SK-N-SH (cell line): ENCODE measurements around the gene SLC17A7. TPM values are rescaled to one million over a fixed set of nuclear protein-coding genes. Genes with fewer than 3 reads are reported as not detected.

Source experiments
- CTCF ChIA-PET: fragments of 300-600, 350-600 bp; formaldehyde crosslinking; extraction: SDS; loops from one replicate; lab custom pipeline; 2021; lab: Yijun Ruan, JAX
- POLR2A ChIA-PET: fragments of 350-600 bp; sonication (Branson Sonifier 250); formaldehyde crosslinking; extraction: SDS; loops from one replicate; lab custom pipeline; 2020; ENCODE audit warnings: antibody characterized with exemption, inconsistent platforms; lab: Yijun Ruan, JAX
- DNase-seq: peaks from one replicate; pipeline ENCODE4 v3.0.0; 2012
- H2AFZ ChIP-seq: fragments of 200-600 bp; sonication (generic); 2 replicates; pipeline ENCODE4 v1.8.1; 2016; ENCODE audit warnings: antibody characterized with exemption, mild to moderate bottlenecking, low read depth
- H3F3A ChIP-seq: fragments of 200-600 bp; sonication (generic); replicated peaks from 2 replicates; pipeline ENCODE3; 2016; ENCODE audit warnings: antibody characterized with exemption, mild to moderate bottlenecking; ENCODE audit not compliant: insufficient read depth
- H3K27ac ChIP-seq, 2 experiments: fragments of 200-500 bp in 1 of 2; fragments of 200-600 bp in 1 of 2; sonication (Bioruptor generic) in 1 of 2; sonication (generic), shearing (Covaris generic) in 1 of 2; 2 replicates each; pipeline versions ENCODE4 v1.5.1 to v1.6.1; 2014 to 2016; ENCODE audit warnings: low read depth in 2 of 2, inconsistent platforms in 1 of 2, low read length in 1 of 2, mild to moderate bottlenecking in 1 of 2, mixed read lengths in 1 of 2
- H3K27me3 ChIP-seq: fragments of 200-600 bp; sonication (generic), shearing (Covaris generic); 2 replicates; pipeline ENCODE4 v1.6.1; 2016; ENCODE audit warnings: mixed run types; ENCODE audit not compliant: insufficient read depth
- H3K36me3 ChIP-seq, 2 experiments: fragments of 200-500 bp in 1 of 2; fragments of 200-600 bp in 1 of 2; sonication (Bioruptor generic) in 1 of 2; sonication (generic) in 1 of 2; replicated peaks in 1 of 2; 2 replicates each; pipeline versions ENCODE3 to v1.5.1; 2014 to 2016; ENCODE audit warnings: low read length in 1 of 2, mild to moderate bottlenecking in 1 of 2; ENCODE audit not compliant: insufficient read depth in 2 of 2, control insufficient read depth in 1 of 2
- H3K4me1 ChIP-seq, 2 experiments: fragments of 200-500 bp in 1 of 2; fragments of 200-600 bp in 1 of 2; sonication (Bioruptor generic) in 1 of 2; sonication (generic), shearing (Covaris generic) in 1 of 2; 2 replicates each; pipeline versions ENCODE4 v1.5.1 to v1.6.1; 2014 to 2016; ENCODE audit warnings: low read depth in 1 of 2, low read length in 1 of 2, mixed run types in 1 of 2; ENCODE audit not compliant: insufficient read depth in 2 of 2, control insufficient read depth in 1 of 2
- H3K4me2 ChIP-seq: fragments of 200-600 bp; sonication (generic), shearing (Covaris generic); 2 replicates; pipeline ENCODE4 v1.6.1; 2017; ENCODE audit warnings: mixed run types
- H3K4me3 ChIP-seq, 2 experiments: fragments of 200-500 bp in 1 of 2; fragments of 200-600 bp in 1 of 2; sonication (Bioruptor generic) in 1 of 2; sonication (generic), shearing (Covaris generic) in 1 of 2; 2 replicates each; pipeline versions ENCODE4 v1.5.1 to v1.8.1; 2014 to 2016; ENCODE audit warnings: low read depth in 2 of 2, inconsistent platforms in 1 of 2, low read length in 1 of 2, mild to moderate bottlenecking in 1 of 2, mixed read lengths in 1 of 2, moderate library complexity in 1 of 2
- H3K79me2 ChIP-seq: fragments of 200-600 bp; sonication (generic); 2 replicates; pipeline ENCODE4 v1.8.1; 2017; ENCODE audit warnings: mild to moderate bottlenecking; ENCODE audit not compliant: insufficient read depth
- H3K9ac ChIP-seq: fragments of 200-600 bp; sonication (generic); 2 replicates; pipeline ENCODE4 v1.6.1; 2017; ENCODE audit warnings: mixed run types
- H3K9me2 ChIP-seq: fragments of 200-600 bp; sonication (generic); 2 replicates; pipeline ENCODE4 v1.6.1; 2017; ENCODE audit warnings: mixed run types
- H3K9me3 ChIP-seq: fragments of 200-600 bp; sonication (generic); 2 replicates; pipeline ENCODE4 v1.6.1; 2017; ENCODE audit warnings: mixed run types, mild to moderate bottlenecking, moderate library complexity
- H4K20me1 ChIP-seq: fragments of 200-600 bp; sonication (generic); 2 replicates; pipeline ENCODE4 v1.6.1; 2017; ENCODE audit warnings: mild to moderate bottlenecking, mixed run types; ENCODE audit not compliant: insufficient read depth
- ELF1 ChIP-seq: IDR thresholded peaks from 2 replicates; pipeline ENCODE4 v1.4.0; 2012
- EP300 ChIP-seq, 2 experiments: IDR thresholded peaks; 2 replicates each; pipeline versions ENCODE4 v1.4.0 to v1.6.1; 2012; ENCODE audit warnings: borderline replicate concordance in 1 of 2, low read depth in 1 of 2, low read length in 1 of 2
- FOXM1 ChIP-seq: IDR thresholded peaks from 2 replicates; pipeline ENCODE4 v1.4.0; 2012; ENCODE audit warnings: low read depth, mild to moderate bottlenecking
- GABPA ChIP-seq: IDR thresholded peaks from 2 replicates; pipeline ENCODE4 v1.4.0; 2012; ENCODE audit warnings: low read depth, mild to moderate bottlenecking
- GATA2 ChIP-seq: sonication (generic); formaldehyde crosslinking; IDR thresholded peaks from 2 replicates; pipeline ENCODE4 v1.5.0; 2020; ENCODE audit warnings: mild to moderate bottlenecking, missing genetic modification reagents
- MEF2A ChIP-seq: IDR thresholded peaks from 2 replicates; pipeline ENCODE4 v1.4.0; 2012; ENCODE audit warnings: low read depth, borderline replicate concordance
- MXI1 ChIP-seq: IDR thresholded peaks from 2 replicates; pipeline ENCODE4 v1.6.1; 2012; ENCODE audit warnings: mild to moderate bottlenecking, low read depth, low read length, improper control_type of control experiment
- NFIC ChIP-seq: IDR thresholded peaks from 2 replicates; pipeline ENCODE4 v1.4.0; 2012; ENCODE audit warnings: borderline replicate concordance
- RCOR1 ChIP-seq: fragments of 150-350 bp; IDR thresholded peaks from 2 replicates; pipeline ENCODE4 v1.6.1; 2017; ENCODE audit warnings: antibody characterized with exemption, low read length
- RXRA ChIP-seq: IDR thresholded peaks from 2 replicates; pipeline ENCODE4 v1.4.0; 2012; ENCODE audit warnings: low read depth, mild to moderate bottlenecking, borderline replicate concordance
- SIN3A ChIP-seq: IDR thresholded peaks from 2 replicates; pipeline ENCODE4 v1.6.1; 2012; ENCODE audit warnings: low read depth, mild to moderate bottlenecking, low read length, moderate library complexity, borderline replicate concordance
- TEAD4 ChIP-seq: IDR thresholded peaks from 2 replicates; pipeline ENCODE4 v1.4.0; 2012; ENCODE audit warnings: mild to moderate bottlenecking, borderline replicate concordance; ENCODE audit not compliant: insufficient read depth
- YY1 ChIP-seq: IDR thresholded peaks from 2 replicates; pipeline ENCODE4 v1.4.0; 2012; ENCODE audit warnings: low read depth, mild to moderate bottlenecking
- WGBS: methylation state at CpG from one replicate; pipeline ENCODE4 v1.1.6; 2017; ENCODE audit warnings: low lambda C conversion rate; 5-methylcytosine and 5-hydroxymethylcytosine counted together
- polyA plus RNA-seq, 3 experiments: library from polyadenylated mRNA; depleted of rRNA; stranded (reverse); fragments of >200 nt; gene quantifications; 2 replicates each; pipeline ENCODE4 v1.2.3, GENCODE V29; 2012
- TF ChIP-seq, protein P1 (sequence below): fragments of 200-600 bp; sonication (generic); IDR thresholded peaks from 2 replicates; pipeline ENCODE4 v1.6.1; 2017; ENCODE audit warnings: antibody characterized with exemption, mild to moderate bottlenecking, moderate library complexity
- TF ChIP-seq, protein P2 (sequence below): IDR thresholded peaks from 2 replicates; pipeline ENCODE4 v1.4.0; 2012; ENCODE audit warnings: low read depth, borderline replicate concordance
- TF ChIP-seq, protein P3 (sequence below): IDR thresholded peaks from 2 replicates; pipeline ENCODE4; 2012

SLC17A7 gene
- polyA plus RNA-seq, 1 of the 3 experiments (the other 2 are of a cell fraction): 0.59 TPM

- WGBS: 79% methylated on average over 5 of the region's 5 CpGs
- no peak overlapping the region for H2AFZ ChIP-seq
- H3K9me2 ChIP-seq: no peaks in the 10 kb centered on the region
- peaks cover 0 to 8% of the 10 kb centered on the region in 2 experiments; a peak in 1 of 4 replicates for H3K4me1 ChIP-seq
- CTCF ChIA-PET: interaction anchor here (1.0 kb wide), 1 partner anchor 91 kb away, joined by 4 read pairs; no protein-coding TSS in a partner anchor
- POLR2A ChIA-PET: no interaction called here
- H3K9me3 ChIP-seq: no peaks in the 10 kb centered on the region
- no peak overlapping the region for H3K4me2 ChIP-seq
- no peaks in the 10 kb centered on the region for H3K27me3 ChIP-seq
- H3K36me3 ChIP-seq: no peaks in the 10 kb centered on the region
- no peak overlapping the region for H3K4me3 ChIP-seq
- no peak for DNase-seq
- H4K20me1 ChIP-seq: no peaks in the 10 kb centered on the region
- TF ChIP-seq, protein P1, sequence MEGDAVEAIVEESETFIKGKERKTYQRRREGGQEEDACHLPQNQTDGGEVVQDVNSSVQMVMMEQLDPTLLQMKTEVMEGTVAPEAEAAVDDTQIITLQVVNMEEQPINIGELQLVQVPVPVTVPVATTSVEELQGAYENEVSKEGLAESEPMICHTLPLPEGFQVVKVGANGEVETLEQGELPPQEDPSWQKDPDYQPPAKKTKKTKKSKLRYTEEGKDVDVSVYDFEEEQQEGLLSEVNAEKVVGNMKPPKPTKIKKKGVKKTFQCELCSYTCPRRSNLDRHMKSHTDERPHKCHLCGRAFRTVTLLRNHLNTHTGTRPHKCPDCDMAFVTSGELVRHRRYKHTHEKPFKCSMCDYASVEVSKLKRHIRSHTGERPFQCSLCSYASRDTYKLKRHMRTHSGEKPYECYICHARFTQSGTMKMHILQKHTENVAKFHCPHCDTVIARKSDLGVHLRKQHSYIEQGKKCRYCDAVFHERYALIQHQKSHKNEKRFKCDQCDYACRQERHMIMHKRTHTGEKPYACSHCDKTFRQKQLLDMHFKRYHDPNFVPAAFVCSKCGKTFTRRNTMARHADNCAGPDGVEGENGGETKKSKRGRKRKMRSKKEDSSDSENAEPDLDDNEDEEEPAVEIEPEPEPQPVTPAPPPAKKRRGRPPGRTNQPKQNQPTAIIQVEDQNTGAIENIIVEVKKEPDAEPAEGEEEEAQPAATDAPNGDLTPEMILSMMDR: no peak
- no peak for TF ChIP-seq GATA2 (CRISPR knock-in tag)
- TF ChIP-seq EP300 (IDR thresholded peaks at IDR 0.05; ENCODE audit: borderline replicate concordance in 1 of 2, low read depth in 1 of 2, low read length in 1 of 2): no peak
- TF ChIP-seq YY1: no peak
- TF ChIP-seq RXRA: no peak
- TF ChIP-seq, protein P2, sequence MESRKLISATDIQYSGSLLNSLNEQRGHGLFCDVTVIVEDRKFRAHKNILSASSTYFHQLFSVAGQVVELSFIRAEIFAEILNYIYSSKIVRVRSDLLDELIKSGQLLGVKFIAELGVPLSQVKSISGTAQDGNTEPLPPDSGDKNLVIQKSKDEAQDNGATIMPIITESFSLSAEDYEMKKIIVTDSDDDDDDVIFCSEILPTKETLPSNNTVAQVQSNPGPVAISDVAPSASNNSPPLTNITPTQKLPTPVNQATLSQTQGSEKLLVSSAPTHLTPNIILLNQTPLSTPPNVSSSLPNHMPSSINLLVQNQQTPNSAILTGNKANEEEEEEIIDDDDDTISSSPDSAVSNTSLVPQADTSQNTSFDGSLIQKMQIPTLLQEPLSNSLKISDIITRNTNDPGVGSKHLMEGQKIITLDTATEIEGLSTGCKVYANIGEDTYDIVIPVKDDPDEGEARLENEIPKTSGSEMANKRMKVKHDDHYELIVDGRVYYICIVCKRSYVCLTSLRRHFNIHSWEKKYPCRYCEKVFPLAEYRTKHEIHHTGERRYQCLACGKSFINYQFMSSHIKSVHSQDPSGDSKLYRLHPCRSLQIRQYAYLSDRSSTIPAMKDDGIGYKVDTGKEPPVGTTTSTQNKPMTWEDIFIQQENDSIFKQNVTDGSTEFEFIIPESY: no peak
- TF ChIP-seq GABPA: no peak
- no peak for TF ChIP-seq ELF1
- no peak for TF ChIP-seq SIN3A
- TF ChIP-seq NFIC: no peak
- TF ChIP-seq MXI1: no peak
- no peak for TF ChIP-seq TEAD4
- TF ChIP-seq, protein P3, sequence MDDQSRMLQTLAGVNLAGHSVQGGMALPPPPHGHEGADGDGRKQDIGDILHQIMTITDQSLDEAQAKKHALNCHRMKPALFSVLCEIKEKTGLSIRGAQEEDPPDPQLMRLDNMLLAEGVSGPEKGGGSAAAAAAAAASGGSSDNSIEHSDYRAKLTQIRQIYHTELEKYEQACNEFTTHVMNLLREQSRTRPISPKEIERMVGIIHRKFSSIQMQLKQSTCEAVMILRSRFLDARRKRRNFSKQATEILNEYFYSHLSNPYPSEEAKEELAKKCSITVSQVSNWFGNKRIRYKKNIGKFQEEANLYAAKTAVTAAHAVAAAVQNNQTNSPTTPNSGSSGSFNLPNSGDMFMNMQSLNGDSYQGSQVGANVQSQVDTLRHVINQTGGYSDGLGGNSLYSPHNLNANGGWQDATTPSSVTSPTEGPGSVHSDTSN: no peak
- no peak for TF ChIP-seq RCOR1
- no peak for TF ChIP-seq FOXM1
- no peak for TF ChIP-seq MEF2A
- H3K9ac ChIP-seq: no peak overlapping the region
- H3K27ac ChIP-seq: no peak overlapping the region
- H3K79me2 ChIP-seq: peaks cover 30% of the 10 kb centered on the region
- peaks cover 23% of the 10 kb centered on the region for H3F3A ChIP-seq
Measured at GRCh38 chr19:49455773-49456172, 14.4 kb upstream of the SLC17A7 start.
